BE2C (cell line): ENCODE measurements around the gene CST8.
"Not testable (repeated sequence)": the region's sequence is repeated elsewhere in the genome, so short reads cannot be mapped to it uniquely, and the experiment has no call there.

Experiments
- DNase-seq: peaks from one replicate; pipeline ENCODE4 v3.0.0-alpha.2; 2020
- H3K27me3 ChIP-seq: fragments of 250-450 bp; sonication (Bioruptor Pico); 2 replicates; pipeline ENCODE4 v1.5.1; 2020; ENCODE audit warnings: mild to moderate bottlenecking
- H3K36me3 ChIP-seq: fragments of 250-450 bp; sonication (Bioruptor Pico); 2 replicates; pipeline ENCODE4 v1.5.1; 2020; ENCODE audit warnings: mild to moderate bottlenecking
- H3K4me1 ChIP-seq: fragments of 250-450 bp; sonication (Bioruptor Pico); 2 replicates; pipeline ENCODE4 v1.5.1; 2020
- H3K4me3 ChIP-seq: 2 replicates; pipeline ENCODE4 v1.5.1; 2011; ENCODE audit warnings: low read depth, low read length
- H3K9me3 ChIP-seq: fragments of 250-450 bp; sonication (Bioruptor Pico); 2 replicates; pipeline ENCODE4 v1.5.1; 2020
- CTCF ChIP-seq: IDR thresholded peaks from 2 replicates; pipeline ENCODE4 v1.5.1; 2012; ENCODE audit warnings: mild to moderate bottlenecking, low read depth, low read length

The CST8 gene

GRCh38 chr20:23454816-23455215, 36.1 kb upstream of the CST8 start:
- no peak overlapping the region for H3K4me3 ChIP-seq
- H3K36me3 ChIP-seq: no peaks in the 10 kb centered on the region
- H3K4me1 ChIP-seq: no peaks in the 10 kb centered on the region
- TF ChIP-seq CTCF: no peak
- no peaks in the 10 kb centered on the region for H3K9me3 ChIP-seq
- H3K27me3 ChIP-seq: no peaks in the 10 kb centered on the region
- no peak for DNase-seq

GRCh38 chr20:23455639-23456038, 35.3 kb upstream of the CST8 start:
- Histone ChIP-seq H3K27me3 (no peaks in the 10 kb centered on the region), H3K4me3 (no peak overlapping the region), H3K4me1 (no peaks in the 10 kb centered on the region), H3K9me3 (no peaks in the 10 kb centered on the region), H3K36me3 (no peaks in the 10 kb centered on the region)
- TF ChIP-seq CTCF: no peak
- no peak for DNase-seq

GRCh38 chr20:23456409-23456808, 34.5 kb upstream of the CST8 start:
- H3K4me3 ChIP-seq: no peak overlapping the region

GRCh38 chr20:23456873-23457272, 34.0 kb upstream of the CST8 start:
- no peak overlapping the region for H3K4me3 ChIP-seq
- no peaks in the 10 kb centered on the region for H3K36me3 ChIP-seq
- no peak for DNase-seq
- H3K9me3 ChIP-seq: no peaks in the 10 kb centered on the region
- no peaks in the 10 kb centered on the region for H3K27me3 ChIP-seq
- TF ChIP-seq CTCF: no peak
- H3K4me1 ChIP-seq: no peaks in the 10 kb centered on the region

More at GRCh38 chr20:23456409-23456808, 34.5 kb upstream of the CST8 start:
- Histone ChIP-seq H3K27me3 (no peaks in the 10 kb centered on the region), H3K36me3 (no peaks in the 10 kb centered on the region), H3K4me1 (no peaks in the 10 kb centered on the region), H3K9me3 (no peaks in the 10 kb centered on the region)
- DNase-seq: no peak
- TF ChIP-seq CTCF: no peak

GRCh38 chr20:23459461-23460150, 31.3 kb upstream of the CST8 start:
- H3K4me3 ChIP-seq: no peak overlapping the region
- no peak for DNase-seq
- no peak for TF ChIP-seq CTCF

GRCh38 chr20:23461180-23461579, 29.7 kb upstream of the CST8 start:
- Histone ChIP-seq H3K4me1 (no peaks in the 10 kb centered on the region), H3K4me3 (no peak overlapping the region), H3K9me3 (no peaks in the 10 kb centered on the region), H3K27me3 (no peaks in the 10 kb centered on the region), H3K36me3 (no peaks in the 10 kb centered on the region)
- DNase-seq: no peak
- no peak for TF ChIP-seq CTCF

More at GRCh38 chr20:23459461-23460150, 31.3 kb upstream of the CST8 start:
- no peaks in the 10 kb centered on the region for H3K27me3 ChIP-seq
- no peaks in the 10 kb centered on the region for H3K4me1 ChIP-seq
- no peaks in the 10 kb centered on the region for H3K9me3 ChIP-seq
- no peaks in the 10 kb centered on the region for H3K36me3 ChIP-seq

GRCh38 chr20:23466961-23467360, 24.0 kb upstream of the CST8 start:
- not testable (repeated sequence) for H3K9me3 ChIP-seq, H3K4me1 ChIP-seq, H3K4me3 ChIP-seq, DNase-seq, H3K27me3 ChIP-seq, H3K36me3 ChIP-seq

GRCh38 chr20:23472306-23472705, 18.6 kb upstream of the CST8 start:
- H3K4me1 ChIP-seq, H3K27me3 ChIP-seq, H3K36me3 ChIP-seq, H3K4me3 ChIP-seq, H3K9me3 ChIP-seq, DNase-seq: not testable (repeated sequence)

- DNase-seq, H3K4me3 ChIP-seq, H3K4me1 ChIP-seq, H3K27me3 ChIP-seq, H3K9me3 ChIP-seq, H3K36me3 ChIP-seq: not testable (repeated sequence)
Observed at GRCh38 chr20:23473293-23473692, 17.6 kb upstream of the CST8 start.
